HepG2 (cell line): ENCODE results near the gene MID1. TPM values are rescaled to one million over a fixed set of nuclear protein-coding genes. Genes with fewer than 3 reads are reported as not detected.

ENCODE experiments used
- ATAC-seq: fragments of 200-7000 bp; cut with Tn5 transposase; 3 replicates; pipeline ENCODE4 v1.9.1; 2020; ENCODE audit warnings: mild to moderate bottlenecking, moderate library complexity
- BruUV-seq: library from RNA; stranded (reverse); fragments of 400-500 nt; replicated peaks from 2 replicates; lab custom pipeline; 2021; lab: Mats Ljungman, UMichigan
- CTCF ChIA-PET: fragments of 300-600 bp; formaldehyde crosslinking; extraction: SDS; loops from one replicate; lab custom pipeline; 2021; ENCODE audit warnings: low total read pairs, inconsistent platforms, low intra/inter-chr PET ratio; lab: Yijun Ruan, JAX
- POLR2A ChIA-PET: fragments of 350-600 bp; sonication (Branson Sonifier 250); formaldehyde crosslinking; loops from one replicate; lab custom pipeline; 2020; ENCODE audit warnings: antibody characterized with exemption, inconsistent platforms; lab: Yijun Ruan, JAX
- DNase-seq: peaks from one replicate; pipeline ENCODE4 v3.0.0-alpha.2; 2015; ENCODE audit warnings: low spot score
- FAIRE-seq: peaks from 3 replicates; lab custom pipeline; 2011; peaks lifted over from hg19 to GRCh38; lab: Jason Lieb, UNC
- H2AFZ ChIP-seq: one replicate; pipeline ENCODE4 v1.6.1; 2011; ENCODE audit warnings: low read length, inconsistent platforms
- H3K27ac ChIP-seq: fragments of 300-600 bp; 3 replicates; pipeline ENCODE4 v1.8.0; 2011; ENCODE audit warnings: mixed run types, mild to moderate bottlenecking, mixed read lengths, low read length, inconsistent platforms; ENCODE audit not compliant: insufficient read depth; ENCODE audit errors: extremely low read length
- H3K27me3 ChIP-seq, 2 experiments: fragments of 200-600 bp in 1 of 2; 2 replicates in 1 of 2; 3 replicates in 1 of 2; pipeline versions ENCODE4 v1.6.0 to v1.8.0; 2011; ENCODE audit warnings: low read length in 2 of 2, mild to moderate bottlenecking in 2 of 2, moderate library complexity in 2 of 2, inconsistent platforms in 1 of 2; ENCODE audit not compliant: insufficient read depth in 2 of 2, control insufficient read depth in 1 of 2
- H3K36me3 ChIP-seq, 2 experiments: fragments of 200-600 bp in 1 of 2; replicated peaks in 1 of 2; 2 replicates in 1 of 2; 3 replicates in 1 of 2; pipeline versions ENCODE4 v1.5.1 to v1.8.0; 2011; ENCODE audit warnings: low read length in 2 of 2, inconsistent platforms in 1 of 2; ENCODE audit not compliant: insufficient read depth in 2 of 2, control insufficient read depth in 1 of 2
- H3K4me1 ChIP-seq: 2 replicates; pipeline ENCODE4 v1.5.1; 2012; ENCODE audit warnings: low read length, inconsistent platforms; ENCODE audit not compliant: insufficient read depth
- H3K4me2 ChIP-seq: 2 replicates; pipeline ENCODE4 v1.6.0; 2011; ENCODE audit warnings: low read depth, low read length, inconsistent platforms
- H3K4me3 ChIP-seq, 3 experiments: fragments of 200-600 bp in 1 of 3; sonication (generic), shearing (Covaris generic) in 1 of 3; replicated peaks in 1 of 3; 2 replicates each; pipeline ENCODE4 v1.5.1; 2011 to 2016; ENCODE audit warnings: low read length in 3 of 3, inconsistent platforms in 2 of 3, low read depth in 2 of 3, mild to moderate bottlenecking in 2 of 3, control low read depth in 1 of 3, mixed read lengths in 1 of 3; ENCODE audit not compliant: insufficient read depth in 1 of 3
- H3K79me2 ChIP-seq: one replicate; pipeline ENCODE4 v1.6.1; 2011; ENCODE audit warnings: low read length, inconsistent platforms; ENCODE audit not compliant: insufficient read depth
- H3K9ac ChIP-seq: 2 replicates; pipeline ENCODE4 v1.6.0; 2011; ENCODE audit warnings: mild to moderate bottlenecking, low read depth, low read length, inconsistent platforms; ENCODE audit not compliant: insufficient read depth
- H3K9me3 ChIP-seq: 2 replicates; pipeline ENCODE4 v1.5.1; 2012; ENCODE audit warnings: mild to moderate bottlenecking, low read length
- H4K20me1 ChIP-seq: 2 replicates; pipeline ENCODE4 v1.6.0; 2011; ENCODE audit warnings: inconsistent platforms, mild to moderate bottlenecking, low read length, moderate library complexity; ENCODE audit not compliant: insufficient read depth
- GZF1 ChIP-seq: sonication (generic); formaldehyde crosslinking; IDR thresholded peaks from 2 replicates; pipeline ENCODE4 v1.5.1; 2020; ENCODE audit warnings: mild to moderate bottlenecking, missing genetic modification reagents
- NCOA2 ChIP-seq: sonication (generic); formaldehyde crosslinking; IDR thresholded peaks from 2 replicates; pipeline ENCODE4 v1.8.0; 2022; ENCODE audit warnings: inconsistent platforms
- TOPORS ChIP-seq: sonication (generic); formaldehyde crosslinking; IDR thresholded peaks from 2 replicates; pipeline ENCODE4 v1.8.0; 2023; ENCODE audit warnings: mild to moderate bottlenecking, missing genetic modification reagents
- ZKSCAN5 ChIP-seq: sonication (generic); formaldehyde crosslinking; IDR thresholded peaks from 2 replicates; pipeline ENCODE4 v1.5.1; 2020; ENCODE audit warnings: mild to moderate bottlenecking, missing genetic modification reagents
- ZNF441 ChIP-seq: sonication (generic); formaldehyde crosslinking; IDR thresholded peaks from 2 replicates; pipeline ENCODE4 v1.7.0; 2021; ENCODE audit warnings: missing genetic modification reagents, borderline replicate concordance
- ZZZ3 ChIP-seq: sonication (generic); formaldehyde crosslinking; IDR thresholded peaks from 2 replicates; pipeline ENCODE4 v1.4.0; 2020; ENCODE audit warnings: missing genetic modification reagents, mild to moderate bottlenecking, borderline replicate concordance
- WGBS: methylation state at CpG from one replicate; pipeline ENCODE4 v1.1.6; 2017; ENCODE audit warnings: low lambda C conversion rate; 5-methylcytosine and 5-hydroxymethylcytosine counted together
- in situ Hi-C: cut with HindIII; loops from 2 replicates; pipeline ENCODE4 v1.10.0; 2017; ENCODE audit warnings: low pct_unique_long_range_greater_than_20kb; ENCODE audit not compliant: extremely low pct_ligation_motif_present
- intact Hi-C: fragments of 100-400 bp; cut with micrococcal nuclease; formaldehyde crosslinking; loops from one replicate; pipeline ENCODE4 v1.10.0; 2022; ENCODE audit not compliant: unreplicated experiment
- polyA plus RNA-seq, 8 experiments: library from polyadenylated mRNA; depleted of rRNA in 3 of 8; stranded (reverse) in 7 of 8; unstranded in 1 of 8; fragments of >200 nt; fragmentation: Illumina TruSeq in 4 of 8; extraction: Trizol in 4 of 8; gene quantifications; 2 replicates each; pipeline versions ENCODE4 v1.2.1 to v1.2.3, GENCODE V29; 2011 to 2016; ENCODE audit warnings: low read depth in 4 of 8, missing spikeins in 1 of 8, mixed read lengths in 1 of 8; ENCODE audit not compliant: insufficient read depth in 1 of 8
- total RNA-seq, 5 experiments: library from RNA; depleted of rRNA; stranded (reverse); fragments of >200 nt; fragmentation: Illumina TruSeq; extraction: Trizol; gene quantifications; 2 replicates each; pipeline ENCODE4 v1.2.3, GENCODE V29; 2016; ENCODE audit warnings: low read depth in 1 of 5
- TF ChIP-seq, protein P1 (sequence below): sonication (generic); formaldehyde crosslinking; IDR thresholded peaks from 2 replicates; pipeline ENCODE4 v1.4.0; 2020; ENCODE audit warnings: missing genetic modification reagents
- TF ChIP-seq, protein P2 (sequence below): sonication (generic); formaldehyde crosslinking; IDR thresholded peaks from 2 replicates; pipeline ENCODE4 v1.4.0; 2020; ENCODE audit warnings: low read depth, mild to moderate bottlenecking, missing genetic modification reagents
- TF ChIP-seq, protein P3 (sequence below): sonication (generic); formaldehyde crosslinking; IDR thresholded peaks from 2 replicates; pipeline ENCODE4 v1.5.1; 2020; ENCODE audit warnings: mild to moderate bottlenecking, missing genetic modification reagents, borderline replicate concordance

MID1 gene
- total and polyA plus RNA-seq, 2 of the 13 experiments (the other 11 are each of a cell fraction or from before 2014, with no cell fraction given): 0.86 to 1.1 TPM

DNA sequence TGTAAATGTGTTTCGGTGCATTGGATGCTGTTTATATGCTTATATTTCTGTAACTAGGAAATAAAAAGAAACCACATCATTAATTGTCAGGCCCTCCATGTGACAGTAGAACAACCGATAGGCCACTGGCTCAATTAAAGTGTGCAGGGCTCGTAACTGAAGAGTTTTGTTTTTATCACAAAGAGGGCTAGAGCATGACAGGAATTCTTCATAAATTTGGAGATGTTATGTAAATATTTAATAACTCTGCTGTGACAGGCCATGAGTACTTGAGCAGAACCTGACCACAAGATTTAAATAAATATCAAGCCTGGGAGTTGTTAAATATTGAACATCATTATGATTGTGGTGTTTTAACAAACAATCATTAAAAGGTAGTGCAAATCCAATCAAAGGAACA lies 55.9 kb downstream of the MID1 start (continued):
- TF ChIP-seq, protein P1, sequence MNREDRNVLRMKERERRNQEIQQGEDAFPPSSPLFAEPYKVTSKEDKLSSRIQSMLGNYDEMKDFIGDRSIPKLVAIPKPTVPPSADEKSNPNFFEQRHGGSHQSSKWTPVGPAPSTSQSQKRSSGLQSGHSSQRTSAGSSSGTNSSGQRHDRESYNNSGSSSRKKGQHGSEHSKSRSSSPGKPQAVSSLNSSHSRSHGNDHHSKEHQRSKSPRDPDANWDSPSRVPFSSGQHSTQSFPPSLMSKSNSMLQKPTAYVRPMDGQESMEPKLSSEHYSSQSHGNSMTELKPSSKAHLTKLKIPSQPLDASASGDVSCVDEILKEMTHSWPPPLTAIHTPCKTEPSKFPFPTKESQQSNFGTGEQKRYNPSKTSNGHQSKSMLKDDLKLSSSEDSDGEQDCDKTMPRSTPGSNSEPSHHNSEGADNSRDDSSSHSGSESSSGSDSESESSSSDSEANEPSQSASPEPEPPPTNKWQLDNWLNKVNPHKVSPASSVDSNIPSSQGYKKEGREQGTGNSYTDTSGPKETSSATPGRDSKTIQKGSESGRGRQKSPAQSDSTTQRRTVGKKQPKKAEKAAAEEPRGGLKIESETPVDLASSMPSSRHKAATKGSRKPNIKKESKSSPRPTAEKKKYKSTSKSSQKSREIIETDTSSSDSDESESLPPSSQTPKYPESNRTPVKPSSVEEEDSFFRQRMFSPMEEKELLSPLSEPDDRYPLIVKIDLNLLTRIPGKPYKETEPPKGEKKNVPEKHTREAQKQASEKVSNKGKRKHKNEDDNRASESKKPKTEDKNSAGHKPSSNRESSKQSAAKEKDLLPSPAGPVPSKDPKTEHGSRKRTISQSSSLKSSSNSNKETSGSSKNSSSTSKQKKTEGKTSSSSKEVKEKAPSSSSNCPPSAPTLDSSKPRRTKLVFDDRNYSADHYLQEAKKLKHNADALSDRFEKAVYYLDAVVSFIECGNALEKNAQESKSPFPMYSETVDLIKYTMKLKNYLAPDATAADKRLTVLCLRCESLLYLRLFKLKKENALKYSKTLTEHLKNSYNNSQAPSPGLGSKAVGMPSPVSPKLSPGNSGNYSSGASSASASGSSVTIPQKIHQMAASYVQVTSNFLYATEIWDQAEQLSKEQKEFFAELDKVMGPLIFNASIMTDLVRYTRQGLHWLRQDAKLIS: no peak
- TF ChIP-seq, protein P2, sequence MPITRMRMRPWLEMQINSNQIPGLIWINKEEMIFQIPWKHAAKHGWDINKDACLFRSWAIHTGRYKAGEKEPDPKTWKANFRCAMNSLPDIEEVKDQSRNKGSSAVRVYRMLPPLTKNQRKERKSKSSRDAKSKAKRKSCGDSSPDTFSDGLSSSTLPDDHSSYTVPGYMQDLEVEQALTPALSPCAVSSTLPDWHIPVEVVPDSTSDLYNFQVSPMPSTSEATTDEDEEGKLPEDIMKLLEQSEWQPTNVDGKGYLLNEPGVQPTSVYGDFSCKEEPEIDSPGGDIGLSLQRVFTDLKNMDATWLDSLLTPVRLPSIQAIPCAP: no peak
- no peak for TF ChIP-seq TOPORS (CRISPR knock-in tag)

DNA sequence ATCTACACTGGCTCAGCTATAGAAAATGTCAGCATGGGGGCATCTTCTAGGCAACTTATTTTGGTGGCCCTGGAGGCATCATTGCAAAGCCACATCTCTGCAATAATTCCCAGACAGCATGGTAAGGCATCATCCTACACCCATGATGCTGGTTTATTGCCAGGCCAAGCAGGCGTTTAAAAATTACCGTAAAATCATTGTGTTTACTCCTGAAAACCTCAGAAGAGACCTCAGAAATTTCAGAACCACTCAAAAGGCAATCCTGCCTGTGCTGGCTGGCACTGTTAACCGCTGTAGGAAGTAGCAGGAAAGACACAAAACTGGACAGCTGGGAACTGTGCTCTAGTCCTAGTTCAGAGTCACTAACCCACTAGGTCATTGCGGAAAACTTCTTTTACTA lies 63.2 kb downstream of the MID1 start:
- no peak overlapping the region for H3K27ac ChIP-seq
- H3K36me3 ChIP-seq: no peaks in the 10 kb centered on the region
- no peak overlapping the region for H3K4me2 ChIP-seq
- no TSS peak for BruUV-seq
- H4K20me1 ChIP-seq: no peaks in the 10 kb centered on the region
- no peaks in the 10 kb centered on the region for H3K27me3 ChIP-seq
- TF ChIP-seq ZKSCAN5 (CRISPR knock-in tag) (no peak), ZNF441 (CRISPR knock-in tag) (no peak), GZF1 (CRISPR knock-in tag) (no peak), ZZZ3 (CRISPR knock-in tag) (no peak), NCOA2 (CRISPR knock-in tag) (no peak)
- TF ChIP-seq, protein P3, sequence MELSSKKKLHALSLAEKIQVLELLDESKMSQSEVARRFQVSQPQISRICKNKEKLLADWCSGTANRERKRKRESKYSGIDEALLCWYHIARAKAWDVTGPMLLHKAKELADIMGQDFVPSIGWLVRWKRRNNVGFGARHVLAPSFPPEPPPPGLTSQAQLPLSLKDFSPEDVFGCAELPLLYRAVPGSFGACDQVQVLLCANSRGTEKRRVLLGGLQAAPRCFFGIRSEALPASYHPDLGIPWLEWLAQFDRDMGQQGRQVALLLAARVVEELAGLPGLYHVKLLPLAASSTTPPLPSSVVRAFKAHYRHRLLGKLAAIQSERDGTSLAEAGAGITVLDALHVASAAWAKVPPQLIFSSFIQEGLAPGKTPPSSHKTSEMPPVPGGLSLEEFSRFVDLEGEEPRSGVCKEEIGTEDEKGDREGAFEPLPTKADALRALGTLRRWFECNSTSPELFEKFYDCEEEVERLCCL (CRISPR knock-in tag): no peak
- POLR2A ChIA-PET: no interaction called here
- H3K4me1 ChIP-seq: no peaks in the 10 kb centered on the region
- no peak for ATAC-seq
- H3K4me3 ChIP-seq: no peak overlapping the region
- CTCF ChIA-PET: no interaction called here
- no peak for DNase-seq
- H2AFZ ChIP-seq: no peak overlapping the region
- WGBS: no CpG with 5 or more reads among the region's 4 CpGs
- in situ Hi-C loops: no loop called here
- no peak for FAIRE-seq
- intact Hi-C loops: no loop called here
- H3K79me2 ChIP-seq: no peaks in the 10 kb centered on the region
- no peaks in the 10 kb centered on the region for H3K9me3 ChIP-seq
- H3K9ac ChIP-seq: no peak overlapping the region
